Uterus (tissue), 2 donors: Measurements from ENCODE around the gene CARF.

Source experiments
- POLR2A ChIP-seq, 2 donors: fragments of 450-650 bp; IDR thresholded peaks; one replicate each; pipeline ENCODE4 v1.6.1; 2016; ENCODE audit warnings: antibody characterized with exemption in 2 of 2, mild to moderate bottlenecking in 1 of 2, moderate library complexity in 1 of 2
- TF ChIP-seq, protein P1 (sequence below), 4 experiments: fragments of 200-600 bp in 2 of 4; fragments of 450-650 bp in 2 of 4; sonication (generic) in 2 of 4; IDR thresholded peaks; one replicate each; pipeline ENCODE4 v1.5.1; 2016 to 2019; ENCODE audit warnings: antibody characterized with exemption in 4 of 4, mild to moderate bottlenecking in 2 of 4, moderate library complexity in 1 of 4

DNA sequence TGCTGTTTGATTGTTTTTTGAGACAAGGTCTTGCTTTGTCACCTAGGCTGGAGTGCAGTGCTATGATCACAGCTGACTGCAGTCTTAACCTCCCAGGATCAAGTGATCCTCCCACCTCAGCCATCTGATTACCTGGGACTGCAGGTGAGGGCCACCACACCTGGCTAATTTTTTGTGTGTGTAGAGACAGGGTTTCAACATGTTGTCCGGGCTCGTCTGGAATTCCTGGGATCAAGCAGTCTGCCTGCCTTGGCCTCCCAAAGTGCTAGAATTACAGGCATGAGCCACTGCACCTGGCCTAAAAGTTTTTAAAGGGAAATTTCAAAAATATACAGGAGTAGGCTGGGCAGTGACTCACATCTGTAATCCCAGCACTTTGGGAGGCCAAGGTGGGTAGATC is 22.4 kb downstream of the CARF start:
- TF ChIP-seq POLR2A (IDR thresholded peaks at IDR 0.05) = no peak
- TF ChIP-seq, protein P1, sequence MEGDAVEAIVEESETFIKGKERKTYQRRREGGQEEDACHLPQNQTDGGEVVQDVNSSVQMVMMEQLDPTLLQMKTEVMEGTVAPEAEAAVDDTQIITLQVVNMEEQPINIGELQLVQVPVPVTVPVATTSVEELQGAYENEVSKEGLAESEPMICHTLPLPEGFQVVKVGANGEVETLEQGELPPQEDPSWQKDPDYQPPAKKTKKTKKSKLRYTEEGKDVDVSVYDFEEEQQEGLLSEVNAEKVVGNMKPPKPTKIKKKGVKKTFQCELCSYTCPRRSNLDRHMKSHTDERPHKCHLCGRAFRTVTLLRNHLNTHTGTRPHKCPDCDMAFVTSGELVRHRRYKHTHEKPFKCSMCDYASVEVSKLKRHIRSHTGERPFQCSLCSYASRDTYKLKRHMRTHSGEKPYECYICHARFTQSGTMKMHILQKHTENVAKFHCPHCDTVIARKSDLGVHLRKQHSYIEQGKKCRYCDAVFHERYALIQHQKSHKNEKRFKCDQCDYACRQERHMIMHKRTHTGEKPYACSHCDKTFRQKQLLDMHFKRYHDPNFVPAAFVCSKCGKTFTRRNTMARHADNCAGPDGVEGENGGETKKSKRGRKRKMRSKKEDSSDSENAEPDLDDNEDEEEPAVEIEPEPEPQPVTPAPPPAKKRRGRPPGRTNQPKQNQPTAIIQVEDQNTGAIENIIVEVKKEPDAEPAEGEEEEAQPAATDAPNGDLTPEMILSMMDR (IDR thresholded peaks at IDR 0.05) = no peak
